Stimulated activated CD8-positive, alpha-beta memory T cell treated with anti-CD3 and anti-CD28 coated beads, Interleukin-7, amount 100 ng/mL, for 4 hours (primary cell): ENCODE measurements around the gene BHLHE40.
"Not testable (repeated sequence)": the region's sequence is repeated elsewhere in the genome, so short reads cannot be mapped to it uniquely, and the experiment has no call there.

Experiments used
- DNase-seq, 2 donors: peaks; one replicate each; pipeline ENCODE4 v3.0.0-alpha.2; 2020; ENCODE audit warnings: low read depth in 2 of 2

Gene BHLHE40

DNA sequence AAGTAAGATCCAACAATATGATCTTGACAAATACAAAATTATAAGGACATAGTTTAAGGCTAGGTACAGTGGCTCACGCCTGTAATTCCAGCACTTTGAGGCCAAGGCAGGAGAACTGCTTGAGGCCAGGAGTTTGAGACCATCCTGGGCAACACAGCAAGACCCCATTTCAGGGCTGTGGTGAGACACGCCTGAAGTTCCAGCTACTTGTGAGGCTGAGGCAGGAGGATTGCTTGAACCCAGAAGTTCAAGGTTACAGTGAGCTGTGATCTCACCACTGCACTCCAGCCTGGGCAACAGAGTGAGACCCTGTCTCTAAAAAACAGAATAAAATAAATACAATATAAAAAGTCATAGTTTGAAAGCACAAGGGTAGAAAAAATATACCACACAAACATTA lies 17.4 kb upstream of the BHLHE40 start:
- DNase-seq: not testable (repeated sequence)

DNA sequence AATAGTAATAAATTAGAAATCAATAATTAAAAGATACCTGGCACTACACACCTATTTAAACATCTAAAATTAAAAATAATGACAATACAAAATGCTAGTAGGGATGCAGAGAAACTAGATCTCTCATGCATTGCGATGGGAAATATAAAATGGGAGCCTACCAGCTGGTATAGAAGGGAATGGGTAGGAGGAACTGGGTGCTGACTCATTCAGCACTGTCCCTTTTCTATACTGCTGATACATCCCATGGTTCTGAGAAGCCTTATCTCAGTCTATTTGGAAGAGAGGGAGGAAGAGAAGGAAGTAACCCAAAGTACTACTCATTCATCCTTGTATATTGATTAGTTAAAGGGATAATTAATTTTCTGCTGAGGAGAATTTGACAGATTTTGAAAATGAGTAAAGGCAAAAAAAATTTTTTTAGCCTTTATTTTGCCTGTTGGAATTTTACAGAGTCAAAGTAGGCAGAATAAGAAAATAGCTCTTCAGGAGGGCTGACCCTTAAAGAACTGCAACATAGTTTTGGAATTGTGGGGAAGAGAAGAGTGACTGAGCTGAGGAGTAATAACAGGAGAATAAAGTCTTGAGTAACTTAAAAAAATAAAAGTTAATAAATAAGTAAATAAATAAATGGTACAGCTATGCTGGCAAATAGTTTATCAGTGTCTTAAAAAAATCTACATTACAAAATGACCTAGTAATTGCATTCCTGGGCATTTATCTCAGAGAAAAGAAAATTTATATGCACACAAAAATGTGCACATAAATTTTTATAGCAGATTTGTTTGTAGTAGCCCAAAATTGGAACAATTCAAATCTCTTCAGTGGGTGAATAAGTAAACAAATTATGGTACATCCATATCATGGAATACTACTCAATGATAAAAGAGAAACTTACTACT lies 15.3 kb upstream of the BHLHE40 start:
- DNase-seq: no peak

DNA sequence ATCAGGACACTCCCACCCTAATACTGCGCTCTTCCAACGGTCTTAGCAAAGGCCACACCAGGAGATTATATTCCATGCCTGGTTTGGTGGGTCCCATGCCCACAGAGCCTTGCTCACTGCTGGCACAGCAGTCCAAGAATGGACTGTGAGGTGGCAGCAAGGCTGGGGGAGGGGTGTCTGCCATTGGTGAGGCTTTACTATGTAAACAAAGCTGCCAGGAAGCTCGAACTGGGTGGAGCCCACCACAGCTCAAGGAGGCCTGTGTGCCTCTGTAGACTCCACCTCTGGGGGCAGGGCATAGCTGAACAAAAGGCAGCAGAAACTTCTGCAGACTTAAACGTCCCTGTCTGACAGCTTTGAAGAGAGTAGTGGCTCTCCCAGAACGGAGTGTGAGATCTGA lies 13.2 kb upstream of the BHLHE40 start:
- DNase-seq: not testable (repeated sequence)

- not testable (repeated sequence) for DNase-seq
Observed at GRCh38 chr3:4967683-4968082, 11.6 kb upstream of the BHLHE40 start.

GRCh38 chr3:4971437-4971836 lies 7.8 kb upstream of the BHLHE40 start:
- DNase-seq: not testable (repeated sequence)

GRCh38 chr3:4971838-4972237 lies 7.4 kb upstream of the BHLHE40 start:
- DNase-seq: no peak

- no peak for DNase-seq
Observed at GRCh38 chr3:4972652-4973643, 6.3 kb upstream of the BHLHE40 start.

GRCh38 chr3:4974154-4974553 lies 5.1 kb upstream of the BHLHE40 start:
- DNase-seq: no peak

DNA sequence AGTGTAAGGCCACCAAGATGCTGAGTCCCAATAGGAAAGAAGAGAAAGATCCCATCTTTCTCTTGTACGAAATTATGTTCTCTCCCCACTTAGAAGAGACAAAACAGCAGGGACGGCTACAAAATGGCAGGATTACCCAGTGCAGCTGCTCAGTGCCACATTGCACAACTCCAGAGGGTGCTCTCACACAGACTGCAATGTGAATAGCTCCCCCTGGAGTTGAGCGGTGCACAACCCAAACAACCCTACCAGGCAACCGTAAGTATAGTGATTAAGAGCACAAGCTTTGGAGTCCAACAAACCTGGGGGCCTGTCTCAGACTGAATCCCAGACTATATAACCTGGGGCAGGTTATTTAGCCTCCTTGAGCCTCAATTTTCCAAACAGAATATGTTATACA lies 3.1 kb upstream of the BHLHE40 start:
- peak in 1 of 2 donors; percentile 23 for DNase-seq

DNA sequence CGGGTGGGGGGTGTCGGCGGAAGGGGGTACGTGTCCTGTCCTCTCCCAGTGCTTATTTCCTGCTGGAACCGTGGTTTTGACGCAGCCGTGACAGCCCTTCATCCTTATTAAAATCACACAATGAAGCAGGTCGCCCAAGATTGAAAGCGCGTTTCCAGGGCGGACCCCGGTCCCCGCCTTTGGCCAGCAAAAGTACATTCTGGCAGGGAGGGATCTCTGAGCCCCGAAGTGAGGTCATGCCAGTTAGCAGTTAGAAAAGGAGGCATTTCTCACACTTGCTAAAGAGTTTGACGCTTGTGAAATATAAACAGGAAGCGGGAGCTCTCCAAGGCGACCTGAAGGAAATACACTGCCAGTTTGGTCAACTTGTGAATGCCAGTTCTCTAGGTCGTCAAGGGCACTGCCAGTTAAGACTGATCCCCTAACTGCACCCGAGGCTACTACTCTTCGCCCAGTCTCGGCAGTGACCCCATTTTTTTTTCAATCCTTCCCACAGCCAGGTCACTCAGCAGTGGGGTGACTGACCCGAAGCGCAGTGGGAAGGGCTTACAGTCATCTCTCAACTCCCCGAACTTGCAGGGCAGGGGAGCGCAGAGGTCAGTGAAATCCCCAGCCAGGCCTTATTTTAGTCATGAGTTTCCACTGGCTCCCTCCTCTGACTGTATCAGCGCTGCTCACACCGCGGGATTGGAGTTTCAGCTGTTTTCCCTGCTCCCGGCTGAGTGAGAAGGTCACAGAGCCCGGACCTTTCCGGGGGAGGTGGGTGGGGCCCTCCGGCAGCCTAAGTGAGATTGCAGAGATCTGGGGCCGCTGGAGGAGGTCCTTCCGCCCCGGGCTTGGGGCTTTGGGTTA lies 2.0 kb upstream of the BHLHE40 start:
- DNase-seq: peak; percentile 44 to 57

- no peak for DNase-seq
Observed at GRCh38 chr3:4977853-4978203, 1.4 kb upstream of the BHLHE40 start.

DNA sequence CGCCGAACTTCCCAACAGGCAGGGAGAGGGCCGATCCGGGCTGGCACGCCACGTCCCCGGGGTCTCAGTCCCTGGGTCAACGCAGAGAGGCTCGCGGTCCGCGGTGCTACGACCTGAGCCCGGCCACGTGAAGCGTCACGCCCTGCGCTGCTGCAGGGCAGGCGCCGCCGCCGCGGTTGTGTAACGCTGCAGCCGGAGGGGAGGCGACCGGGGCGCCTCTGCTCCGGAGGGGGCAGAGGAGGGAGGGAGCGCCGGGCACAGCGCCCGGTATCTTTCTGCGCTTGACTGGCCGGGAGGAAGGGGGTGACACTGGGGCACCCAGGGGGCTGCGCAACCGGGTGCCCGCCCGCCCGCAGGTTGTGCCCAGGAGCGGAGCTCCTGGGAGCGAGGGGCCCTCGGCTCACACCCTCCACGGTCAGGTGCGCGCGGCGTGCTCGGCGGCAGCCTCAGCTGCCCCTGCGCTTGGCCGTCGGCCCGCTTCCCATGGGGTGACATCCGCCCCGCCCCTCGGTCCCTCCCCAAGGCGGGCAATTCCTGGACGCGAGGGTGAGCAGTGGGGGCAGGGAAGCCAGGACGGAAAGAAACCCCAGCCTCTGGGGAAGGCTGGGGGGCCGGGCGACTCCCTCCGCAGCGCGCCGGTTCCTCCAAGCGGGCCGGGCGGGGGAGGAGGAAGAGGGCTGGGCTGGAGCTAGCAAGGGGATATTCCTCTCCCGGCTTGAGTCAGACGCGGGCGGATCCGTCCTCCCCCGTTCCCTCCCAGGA lies 852 bp upstream of the BHLHE40 start:
- DNase-seq: peak in 1 of 2 donors; percentile 67

- peak; percentile 94 to 96 for DNase-seq
Observed at GRCh38 chr3:4978966-4979427, 240 bp upstream of the BHLHE40 start.

DNA sequence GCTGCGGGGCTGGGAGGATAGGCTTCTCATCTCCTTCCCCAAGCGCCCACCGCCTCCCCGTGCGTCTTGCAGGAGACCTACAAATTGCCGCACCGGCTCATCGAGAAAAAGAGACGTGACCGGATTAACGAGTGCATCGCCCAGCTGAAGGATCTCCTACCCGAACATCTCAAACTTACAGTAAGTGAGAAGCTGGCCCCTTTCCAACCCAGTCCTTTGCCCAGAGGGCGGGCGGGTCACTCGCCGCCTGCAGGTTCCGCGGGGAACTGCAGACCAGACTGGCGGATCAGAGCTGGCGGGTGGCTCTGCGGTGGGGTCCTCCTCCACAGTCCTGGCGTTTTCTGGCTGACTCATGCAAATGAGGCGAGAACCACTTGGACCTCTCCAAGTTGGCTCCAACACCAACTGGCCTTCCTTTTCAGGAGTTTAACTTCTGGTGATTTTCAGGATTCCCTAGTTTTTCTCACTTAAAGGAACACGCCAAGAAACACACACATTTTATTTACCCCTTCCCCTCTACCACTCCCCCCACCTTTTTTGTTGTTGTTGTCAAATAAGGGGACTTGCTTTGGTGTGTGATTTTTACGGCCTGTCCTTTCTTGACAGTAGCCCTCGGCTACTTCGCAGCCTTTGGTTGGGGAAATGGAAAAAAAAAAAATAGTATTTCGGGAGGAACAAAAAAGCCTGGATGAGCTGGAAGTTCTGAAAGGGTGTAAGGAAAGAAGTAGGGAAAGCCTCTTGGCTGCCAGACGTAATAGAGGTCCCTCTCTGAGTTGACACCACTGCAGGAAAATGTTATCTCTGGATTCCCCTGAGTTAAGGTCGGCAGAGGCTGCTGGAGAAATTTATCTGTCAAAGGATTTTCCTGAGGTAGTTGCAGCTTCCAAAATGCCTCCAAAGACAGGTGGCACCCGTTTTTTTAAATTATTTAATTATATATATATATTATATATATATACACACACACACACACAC lies 1.3 kb downstream of the BHLHE40 start:
- peak; percentile 79 to 81 for DNase-seq

- no peak for DNase-seq
Observed at GRCh38 chr3:4981294-4981664, 2.0 kb downstream of the BHLHE40 start.

GRCh38 chr3:4981665-4982494 lies 2.6 kb downstream of the BHLHE40 start:
- no peak for DNase-seq

GRCh38 chr3:4982773-4983738 lies 3.8 kb downstream of the BHLHE40 start:
- no peak for DNase-seq
